ENCODE measurements around the gene PNPLA3.

DNA sequence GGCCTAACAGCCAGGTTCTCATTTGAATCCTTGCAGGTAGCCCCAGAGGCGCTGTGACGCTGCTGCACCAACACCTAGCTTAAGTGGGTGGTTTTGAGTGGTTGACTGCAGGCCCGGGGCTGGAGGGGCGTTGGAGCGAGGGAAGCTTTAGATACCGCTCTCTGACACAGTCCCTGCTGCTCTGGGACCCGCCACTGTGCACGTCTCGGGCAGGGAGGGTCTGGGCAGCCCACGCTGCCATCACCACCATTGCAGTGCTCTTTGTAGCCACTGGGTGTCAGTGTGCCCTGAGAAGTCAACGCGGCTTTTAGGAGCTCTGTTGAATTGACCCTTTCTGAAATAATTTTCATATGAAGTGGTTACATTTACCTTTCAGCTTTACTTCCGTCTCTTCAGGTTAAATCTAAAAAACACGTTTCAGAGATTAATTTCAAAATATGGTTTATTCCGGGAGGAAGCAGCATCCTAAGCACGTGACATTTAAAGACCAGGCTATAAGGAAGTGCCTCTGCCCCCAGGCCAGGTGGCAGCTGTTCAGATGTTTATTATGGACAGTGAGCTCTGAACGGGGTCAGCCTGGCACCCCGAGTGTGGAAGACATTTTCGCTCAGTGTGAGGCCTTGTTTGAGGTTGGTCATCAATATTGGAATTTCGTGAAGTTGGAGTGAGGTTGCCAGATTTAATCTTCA is 69.6 kb downstream of the PNPLA3 start:
- TF ChIP-seq, protein P1, sequence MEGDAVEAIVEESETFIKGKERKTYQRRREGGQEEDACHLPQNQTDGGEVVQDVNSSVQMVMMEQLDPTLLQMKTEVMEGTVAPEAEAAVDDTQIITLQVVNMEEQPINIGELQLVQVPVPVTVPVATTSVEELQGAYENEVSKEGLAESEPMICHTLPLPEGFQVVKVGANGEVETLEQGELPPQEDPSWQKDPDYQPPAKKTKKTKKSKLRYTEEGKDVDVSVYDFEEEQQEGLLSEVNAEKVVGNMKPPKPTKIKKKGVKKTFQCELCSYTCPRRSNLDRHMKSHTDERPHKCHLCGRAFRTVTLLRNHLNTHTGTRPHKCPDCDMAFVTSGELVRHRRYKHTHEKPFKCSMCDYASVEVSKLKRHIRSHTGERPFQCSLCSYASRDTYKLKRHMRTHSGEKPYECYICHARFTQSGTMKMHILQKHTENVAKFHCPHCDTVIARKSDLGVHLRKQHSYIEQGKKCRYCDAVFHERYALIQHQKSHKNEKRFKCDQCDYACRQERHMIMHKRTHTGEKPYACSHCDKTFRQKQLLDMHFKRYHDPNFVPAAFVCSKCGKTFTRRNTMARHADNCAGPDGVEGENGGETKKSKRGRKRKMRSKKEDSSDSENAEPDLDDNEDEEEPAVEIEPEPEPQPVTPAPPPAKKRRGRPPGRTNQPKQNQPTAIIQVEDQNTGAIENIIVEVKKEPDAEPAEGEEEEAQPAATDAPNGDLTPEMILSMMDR (conservative IDR thresholded peaks at IDR 0.05; ENCODE audit: low read length), result peak; percentile 98
- no peak for TF ChIP-seq EZH2phosphoT487 (IDR thresholded peaks at IDR 0.05; ENCODE audit: borderline replicate concordance, low read depth, low read length)

Measured in OCI-LY7 (cell line).